Epidermal melanocyte (primary cell): ENCODE data around the gene FNBP1L.

Experiments used
- DNase-seq: peaks from one replicate; pipeline ENCODE4 v3.0.0; 2011; ENCODE audit warnings: low spot score; ENCODE audit not compliant: insufficient read length

The FNBP1L gene

GRCh38 chr1:93591676-93592550 lies 144.0 kb downstream of the FNBP1L start:
- DNase-seq, result no peak

GRCh38 chr1:93592551-93592949 lies 144.6 kb downstream of the FNBP1L start:
- no peak for DNase-seq

GRCh38 chr1:93593854-93594602 lies 146.1 kb downstream of the FNBP1L start:
- DNase-seq, result no peak

GRCh38 chr1:93594603-93594880 lies 146.6 kb downstream of the FNBP1L start:
- DNase-seq, result no peak

GRCh38 chr1:93595266-93595665 lies 147.3 kb downstream of the FNBP1L start:
- DNase-seq, result no peak

- DNase-seq, result no peak
These were observed 147.8 kb downstream of the FNBP1L start for GRCh38 chr1:93595743-93596142.

- no peak for DNase-seq
These were observed 148.6 kb downstream of the FNBP1L start for GRCh38 chr1:93596329-93597089.

- DNase-seq, result peak; percentile 34
These were observed 149.8 kb downstream of the FNBP1L start for GRCh38 chr1:93597709-93598108.

- DNase-seq, result no peak
These were observed 150.5 kb downstream of the FNBP1L start for GRCh38 chr1:93598396-93598795.

GRCh38 chr1:93598861-93599439 lies 151.0 kb downstream of the FNBP1L start:
- DNase-seq, result no peak

- no peak for DNase-seq
These were observed 151.6 kb downstream of the FNBP1L start for GRCh38 chr1:93599479-93599878.

- no peak for DNase-seq
These were observed 152.7 kb downstream of the FNBP1L start for GRCh38 chr1:93600663-93601062.

- DNase-seq, result peak; percentile 72
These were observed 153.8 kb downstream of the FNBP1L start for GRCh38 chr1:93601686-93602085.

- no peak for DNase-seq
These were observed 154.2 kb downstream of the FNBP1L start for GRCh38 chr1:93602101-93602500.

GRCh38 chr1:93603106-93603505 lies 155.2 kb downstream of the FNBP1L start:
- DNase-seq, result no peak

GRCh38 chr1:93603601-93604000 lies 155.7 kb downstream of the FNBP1L start:
- DNase-seq, result no peak
